Ureter (tissue), 1 donor: ENCODE measurements around the gene REG4. TPM values are rescaled to one million over a fixed set of nuclear protein-coding genes. Genes with fewer than 3 reads are reported as not detected.
"Not testable (repeated sequence)": the region's sequence is repeated elsewhere in the genome, so short reads cannot be mapped to it uniquely, and the experiment has no call there.

ENCODE experiments used
- DNase-seq: peaks from one replicate; pipeline ENCODE4 v3.0.0-alpha.2; 2020; ENCODE audit warnings: low spot score
- total RNA-seq: library from RNA; stranded (reverse); gene quantifications from one replicate; pipeline ENCODE4 v1.2.4, GENCODE V29; 2023
- donor health status: DM: yes; HTN: yes; CAD: no.

The REG4 gene
- not detected for total RNA-seq

DNA sequence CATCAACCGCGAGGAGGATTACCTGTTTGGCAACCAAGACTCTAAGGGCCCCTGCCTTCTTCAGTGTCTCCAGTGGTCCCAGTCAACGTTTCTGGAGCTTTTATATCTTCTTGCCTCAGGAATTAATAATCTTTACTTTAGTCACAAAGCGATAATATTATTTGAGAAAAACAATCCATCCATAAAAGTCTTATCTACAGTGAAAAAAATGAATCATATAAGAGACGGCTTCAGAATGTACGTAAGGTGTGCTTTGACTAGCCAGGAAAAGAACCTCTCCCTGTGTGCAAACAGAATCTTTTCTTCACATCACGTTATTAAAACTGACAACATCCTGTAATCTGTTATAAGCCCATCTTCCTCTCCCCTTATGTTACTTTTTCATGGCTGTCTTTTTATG, at the start of gene REG4:
Gene REG4 (minus strand): TSS at position 74 of the 400 bp plus-strand sequence. CDS start 2,691 bp downstream, outside the sequence.
- DNase-seq = no peak

DNA sequence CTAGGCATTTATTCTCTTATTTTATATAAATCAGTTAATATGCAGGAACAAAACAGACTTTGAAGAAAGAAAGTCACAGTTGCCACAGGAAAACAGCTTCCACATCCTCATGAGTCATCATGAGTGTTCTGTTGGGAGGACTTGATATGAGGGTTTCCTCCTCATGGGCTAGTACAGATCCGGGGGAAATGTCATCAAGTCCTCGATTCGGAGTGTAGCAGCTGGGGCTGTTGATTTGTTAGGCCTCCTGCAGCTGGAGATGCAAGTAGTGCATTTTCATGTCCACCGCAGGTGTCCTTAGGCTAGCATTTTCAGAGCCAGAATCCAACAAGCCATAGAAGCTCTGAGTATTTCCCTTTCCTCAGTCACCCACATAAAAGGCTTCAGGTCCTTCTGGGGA, 48.4 kb upstream of the REG4 start:
- DNase-seq = no peak

DNA sequence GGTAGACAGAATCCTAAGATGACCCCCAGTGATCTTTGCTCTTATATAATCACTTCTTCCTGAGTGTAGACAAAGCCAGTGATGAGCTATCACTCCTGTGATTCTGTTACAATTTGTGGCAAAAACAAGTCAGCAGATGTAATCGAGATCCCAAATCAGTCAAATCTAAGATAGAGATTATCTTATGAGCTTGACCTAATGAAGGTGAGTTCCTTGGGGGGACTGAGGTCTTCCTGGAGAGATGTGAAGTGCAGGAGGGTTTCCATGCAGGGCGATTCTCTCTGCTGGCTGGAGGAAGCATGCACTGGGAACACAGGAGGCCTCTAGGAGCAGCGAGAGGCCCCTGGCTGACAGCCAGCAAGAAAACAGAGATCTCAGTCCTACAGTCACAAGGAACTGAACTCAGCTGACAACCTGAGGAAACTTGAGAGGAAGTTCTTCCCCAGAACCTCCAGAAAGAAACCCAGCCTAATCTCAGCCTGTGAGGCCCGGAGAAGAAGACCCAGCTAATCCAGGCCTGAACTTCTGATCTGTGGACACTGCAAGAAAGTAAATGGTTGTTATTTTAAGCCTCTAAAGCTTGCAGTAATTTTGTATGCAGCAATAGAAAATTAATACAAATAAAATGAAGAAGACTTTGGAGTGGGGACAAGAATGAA, 47.4 kb upstream of the REG4 start:
- DNase-seq = not testable (repeated sequence)

DNA sequence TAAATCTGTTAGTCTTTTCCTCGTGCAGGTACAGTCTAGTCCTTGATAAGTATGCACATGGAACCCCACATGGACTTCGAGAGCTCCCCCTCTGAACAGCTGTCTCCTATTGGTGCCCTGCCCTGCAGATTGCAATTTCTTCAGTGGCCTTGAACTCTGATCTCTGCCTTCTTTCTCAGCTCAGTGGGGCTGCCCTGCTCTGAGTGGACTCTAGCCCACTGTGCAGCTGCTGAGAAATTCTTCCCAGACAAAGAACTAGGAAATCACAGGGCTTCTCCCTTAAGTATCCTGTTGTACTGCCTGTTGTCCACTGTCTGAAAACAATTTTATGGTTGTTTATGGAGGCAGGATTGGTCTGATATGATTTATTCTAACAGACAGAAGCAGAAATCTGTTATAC, 46.9 kb upstream of the REG4 start:
- DNase-seq = no peak

DNA sequence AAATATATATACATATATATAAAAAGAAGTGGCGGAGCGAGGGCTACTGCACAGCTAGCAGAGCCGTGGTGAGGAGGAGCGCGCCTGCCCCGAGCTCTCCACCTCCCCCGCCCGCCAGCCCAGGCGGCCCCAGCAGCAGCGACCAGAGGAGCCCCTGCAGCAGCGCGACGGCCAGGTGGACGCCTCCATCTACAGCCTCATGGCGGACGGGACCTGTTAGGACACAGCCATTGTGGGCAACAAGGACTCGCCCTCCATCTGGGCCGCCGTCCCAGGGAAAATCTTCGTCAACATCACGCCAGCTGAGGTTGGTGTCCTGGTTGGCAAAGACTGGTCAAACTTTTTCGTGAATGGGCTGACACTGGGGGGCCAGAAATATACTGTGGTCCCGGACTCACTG, 41.9 kb upstream of the REG4 start:
- DNase-seq = no peak

DNA sequence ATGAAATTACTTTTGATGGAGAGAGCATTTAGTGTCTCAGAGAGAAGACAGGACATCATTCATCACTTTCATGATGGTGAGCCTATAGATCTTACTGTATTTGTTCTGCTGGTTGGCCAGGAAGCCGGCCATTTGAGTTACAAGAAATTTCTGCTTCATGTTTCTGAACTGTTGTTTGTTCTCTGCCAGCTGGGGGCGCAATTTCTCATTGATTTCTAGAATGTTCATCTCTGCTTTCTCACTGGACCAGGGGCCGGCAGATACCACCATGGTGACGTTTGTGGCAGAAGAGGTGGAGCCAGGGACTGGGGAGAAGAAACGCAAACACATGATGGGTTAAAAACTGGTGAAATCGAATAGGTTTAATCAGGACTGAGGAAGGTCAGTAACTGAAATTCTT, 32.9 kb upstream of the REG4 start:
- not testable (repeated sequence) for DNase-seq

DNA sequence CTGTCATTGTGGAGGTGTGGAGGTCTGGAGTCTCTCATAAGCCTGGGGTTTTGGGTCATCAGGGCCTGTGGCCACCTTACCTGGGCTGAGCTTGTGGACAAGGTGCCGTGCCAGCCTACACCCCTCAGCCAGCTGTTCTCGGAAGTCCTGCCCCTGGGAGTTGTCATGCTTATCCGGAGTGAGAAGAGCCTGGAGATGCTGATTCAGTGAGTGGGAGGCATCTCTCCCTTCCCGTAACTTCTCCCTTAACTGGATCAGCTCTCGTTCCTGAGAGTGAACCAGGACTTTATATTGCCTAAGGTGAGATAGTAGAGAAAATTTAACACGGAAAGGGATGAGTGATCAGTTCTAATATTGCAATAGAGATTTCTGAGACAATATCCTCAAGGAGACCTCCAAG, 30.0 kb upstream of the REG4 start:
- no peak for DNase-seq

DNA sequence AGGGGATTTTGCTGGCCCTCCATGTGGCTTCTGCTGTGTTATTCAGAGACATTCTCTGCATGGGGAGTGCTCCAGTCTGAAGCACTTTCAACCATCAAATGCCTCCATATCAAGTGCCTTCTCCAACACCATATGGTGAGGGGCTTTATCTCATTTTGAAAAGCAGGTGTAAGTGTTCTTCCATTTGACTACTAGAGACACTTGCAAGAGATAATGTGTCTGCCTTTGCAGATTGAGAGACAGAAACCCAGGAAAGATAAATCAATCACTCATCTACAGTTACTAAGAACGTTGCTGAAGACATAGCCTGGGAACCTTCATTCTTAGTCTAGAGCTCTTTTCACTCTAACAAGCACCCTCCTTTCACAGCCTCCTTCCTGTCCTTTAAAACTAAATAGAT, 29.5 kb upstream of the REG4 start:
- DNase-seq = no peak

DNA sequence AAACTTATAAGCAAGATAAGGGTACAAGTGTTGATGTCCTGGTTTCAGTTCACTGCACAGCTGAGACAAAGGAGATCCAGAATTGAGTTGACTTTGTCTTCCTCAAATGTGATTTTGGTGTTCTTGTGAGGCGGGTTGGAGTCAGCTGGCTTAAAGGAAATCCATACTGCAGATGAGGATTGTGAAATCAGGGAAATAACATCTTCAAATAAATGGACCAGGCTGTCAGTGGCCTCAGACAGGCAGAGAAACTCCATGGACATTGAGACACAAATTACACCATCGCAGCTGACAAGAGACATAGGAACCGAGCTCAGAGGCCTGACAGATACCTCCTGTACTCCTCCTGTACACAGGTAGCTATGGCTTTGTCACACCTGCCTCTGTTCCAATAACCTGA, 27.0 kb upstream of the REG4 start:
- no peak for DNase-seq

DNA sequence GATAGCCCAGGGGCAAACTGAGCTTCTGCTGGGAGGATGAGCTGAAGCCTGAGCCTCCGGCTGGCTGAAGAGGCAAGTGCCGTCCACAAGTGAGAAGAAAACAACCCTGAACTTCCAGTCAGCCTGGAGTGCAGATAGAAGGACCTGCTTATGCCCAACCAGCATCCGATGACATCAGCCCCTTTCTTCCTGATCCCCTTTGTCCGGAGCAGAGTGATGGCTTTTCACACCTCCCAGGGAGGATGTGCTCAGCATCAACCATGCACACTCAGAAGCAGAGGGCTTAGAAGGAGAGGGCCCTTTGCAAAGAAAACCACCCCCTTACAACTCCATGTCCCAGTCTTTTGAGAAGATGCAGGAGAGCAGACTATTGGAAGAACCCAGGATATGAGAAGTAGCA, 23.7 kb upstream of the REG4 start:
- DNase-seq = no peak

DNA sequence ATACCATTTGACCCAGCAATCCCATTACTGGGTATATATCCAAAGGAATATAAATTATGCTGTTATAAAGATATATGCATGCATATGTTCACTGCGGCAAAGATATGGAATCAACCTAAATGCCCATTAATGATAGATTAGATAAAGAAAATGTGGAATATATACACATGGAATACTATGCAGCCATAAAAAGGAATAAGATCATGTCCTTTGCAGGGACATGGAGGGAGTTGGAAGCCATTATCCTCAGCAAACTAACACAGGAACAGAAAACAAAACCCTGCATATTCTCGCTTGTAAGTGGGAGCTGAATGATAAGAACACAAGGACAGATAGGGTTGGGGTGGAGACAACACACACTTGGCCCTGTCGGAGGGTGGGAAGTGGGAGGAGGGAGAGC, 19.8 kb upstream of the REG4 start:
- DNase-seq = no peak

DNA sequence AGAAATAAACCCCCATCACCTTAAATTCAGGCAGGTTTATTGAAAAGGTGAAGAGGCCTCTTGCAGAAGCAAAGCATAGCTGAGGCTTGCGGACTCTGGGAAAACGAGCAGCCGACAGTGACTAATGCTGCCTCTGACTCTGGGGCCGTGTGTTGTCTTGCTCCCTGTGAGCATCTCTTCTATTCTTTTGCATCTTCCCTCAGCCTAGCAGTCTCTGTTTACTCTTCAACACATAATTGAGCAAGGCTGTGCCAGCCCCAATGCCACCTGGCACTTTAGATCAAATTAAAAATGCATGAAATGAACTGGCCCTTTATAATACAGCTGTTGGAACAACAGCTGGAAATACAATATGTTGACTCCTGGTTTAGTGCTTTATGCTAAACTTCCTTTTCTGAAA, 18.4 kb upstream of the REG4 start:
- no peak for DNase-seq

DNA sequence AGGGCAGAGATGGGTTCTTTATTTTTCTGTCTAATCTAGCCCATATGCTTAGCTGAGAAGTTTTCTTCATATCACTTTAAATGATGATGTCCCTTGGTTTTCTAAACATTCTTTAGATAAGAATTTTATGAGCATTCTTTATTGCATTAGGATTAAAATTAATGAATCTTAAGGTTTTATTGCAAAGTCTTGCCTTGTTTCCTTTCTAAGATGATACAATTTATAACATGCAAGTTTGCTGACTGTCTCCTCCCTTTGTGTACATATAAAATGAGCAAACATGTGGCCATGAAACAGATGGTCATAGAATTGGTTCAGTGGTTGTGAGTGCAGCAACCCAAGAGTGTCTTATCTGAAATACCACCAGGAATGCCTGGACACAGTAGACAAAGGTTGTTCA, 17.7 kb upstream of the REG4 start:
- DNase-seq = not testable (repeated sequence)

DNA sequence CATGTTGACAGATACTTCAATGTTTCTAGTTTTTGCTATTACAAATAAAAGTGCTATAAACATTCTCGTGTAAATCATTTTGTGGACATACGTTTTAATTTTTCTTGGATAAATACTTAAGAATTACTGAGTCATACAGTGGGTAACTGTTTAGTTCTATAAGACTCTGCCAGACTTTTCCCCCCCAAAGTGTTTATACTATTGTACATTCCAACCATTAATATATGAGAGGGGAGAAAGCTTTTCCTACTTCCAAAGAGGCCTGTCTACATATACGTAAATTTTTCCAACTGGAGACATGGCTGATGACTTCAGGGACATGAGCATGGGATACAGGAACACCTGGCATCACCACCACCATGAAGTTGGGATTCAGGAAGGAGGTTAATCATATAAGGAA, 17.0 kb upstream of the REG4 start:
- DNase-seq = no peak

DNA sequence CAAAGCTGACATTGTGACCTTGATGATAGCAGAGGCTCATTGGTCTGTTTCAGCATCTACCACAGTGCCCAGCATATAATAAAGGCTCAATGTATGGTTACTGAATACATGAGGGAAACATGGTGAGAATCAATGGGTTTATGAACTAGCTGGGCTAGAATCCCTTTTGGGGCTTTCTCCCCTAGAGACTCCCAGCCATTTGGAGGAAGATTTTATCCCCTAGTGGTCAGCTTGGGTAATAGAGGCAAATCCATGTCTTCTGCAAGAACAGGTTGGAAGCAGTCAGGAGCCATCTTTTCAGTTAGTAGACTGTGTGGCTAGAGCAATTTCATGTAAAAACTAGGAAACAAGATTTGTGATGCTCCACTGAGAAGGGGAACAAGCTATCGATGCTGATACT, 15.8 kb upstream of the REG4 start:
- DNase-seq = no peak

DNA sequence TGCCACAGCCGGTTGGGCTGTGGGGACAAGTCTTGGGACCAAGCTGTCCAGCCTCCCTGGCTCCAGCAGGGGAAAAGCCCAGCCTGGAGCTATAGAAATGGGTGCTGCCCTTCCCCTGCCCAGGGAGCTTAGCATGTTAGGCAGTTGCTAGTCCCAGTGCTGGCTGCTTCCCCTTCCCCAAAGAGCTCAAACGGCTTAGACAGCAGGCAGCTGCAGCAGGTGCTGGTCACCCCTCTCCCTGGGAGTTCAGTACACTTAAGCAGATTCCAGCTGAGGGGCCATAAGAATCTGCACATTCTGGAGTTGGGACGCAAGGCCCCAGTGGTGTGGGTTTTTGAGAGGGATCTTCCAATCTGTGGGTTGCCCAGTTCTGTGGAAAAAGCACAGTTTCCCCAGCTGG, 11.1 kb upstream of the REG4 start:
- DNase-seq = no peak

DNA sequence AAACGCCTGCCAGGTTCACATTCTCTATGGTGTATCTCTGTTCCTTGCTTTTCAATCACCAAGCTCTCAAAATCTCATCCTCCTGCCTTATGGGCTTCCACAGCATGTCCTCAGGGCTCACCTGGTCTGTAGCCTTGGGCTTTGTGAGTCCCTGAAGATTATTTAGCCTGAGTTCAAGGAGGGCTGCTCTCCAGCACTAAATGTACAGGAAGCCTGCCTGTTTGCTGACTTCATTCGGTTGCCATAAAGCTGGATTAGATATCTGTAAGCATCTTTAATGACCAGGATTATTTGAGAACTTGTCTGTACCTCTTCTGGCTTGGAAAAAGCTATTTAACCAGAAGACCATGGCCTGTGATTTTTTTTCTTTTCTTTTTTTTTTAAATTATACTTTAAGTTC, 6.9 kb upstream of the REG4 start:
- DNase-seq = no peak

DNA sequence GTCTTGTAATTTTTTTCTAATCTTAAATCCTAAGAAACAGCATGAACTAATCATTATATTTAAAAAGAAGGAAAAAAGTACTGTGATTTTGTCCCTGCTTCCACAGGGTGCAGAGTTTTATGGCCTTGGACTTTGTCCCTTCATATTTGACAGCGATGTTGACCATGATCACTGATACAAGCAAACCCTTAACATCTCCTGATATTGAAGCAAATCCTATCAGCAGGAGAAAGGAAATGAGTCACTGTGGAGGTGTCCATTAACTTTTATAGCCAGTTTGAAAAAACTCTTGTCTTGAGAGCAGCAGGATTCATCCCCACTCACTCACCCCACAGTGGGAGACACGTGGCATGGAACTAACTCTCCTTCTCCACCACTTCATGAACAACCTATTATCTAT, 5.1 kb upstream of the REG4 start:
- no peak for DNase-seq

DNA sequence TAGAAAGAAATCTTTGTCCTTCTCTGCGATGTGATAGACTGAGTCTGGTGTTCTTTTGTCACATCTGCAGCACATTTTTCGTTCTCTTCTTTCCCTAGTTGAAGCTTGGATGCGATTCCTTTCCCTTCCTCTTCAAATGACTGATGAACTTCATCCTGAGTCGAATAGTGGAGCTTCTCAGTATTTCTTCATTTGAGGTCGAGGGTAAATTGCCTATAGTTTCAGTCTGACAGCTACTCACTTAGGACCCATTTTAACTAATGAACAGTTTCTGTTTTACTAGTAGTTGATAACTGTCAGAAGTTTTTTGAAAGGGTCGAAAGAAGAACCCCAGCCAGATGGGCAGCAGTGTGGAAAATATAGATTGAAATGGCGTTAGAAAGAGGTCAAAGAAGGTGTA, 4.7 kb upstream of the REG4 start:
- no peak for DNase-seq

DNA sequence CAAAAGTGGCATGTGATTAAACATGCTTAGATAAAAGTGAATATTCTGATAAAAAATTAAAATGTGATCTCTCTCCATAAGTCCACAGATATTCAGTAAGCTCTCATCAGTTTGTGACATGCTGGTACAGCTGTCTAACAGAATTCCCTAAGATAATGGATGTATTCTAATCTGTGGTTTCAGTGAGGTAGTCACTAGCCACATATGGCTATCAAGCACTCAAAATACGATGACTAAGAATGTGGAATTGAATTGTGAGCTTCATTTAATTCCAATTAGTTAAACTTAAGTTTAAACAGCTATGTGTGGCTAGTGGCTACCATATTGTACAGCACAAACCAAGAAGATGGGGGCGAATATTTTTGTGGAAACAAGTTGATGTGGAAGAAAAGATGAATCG, 4.1 kb upstream of the REG4 start:
- no peak for DNase-seq

DNA sequence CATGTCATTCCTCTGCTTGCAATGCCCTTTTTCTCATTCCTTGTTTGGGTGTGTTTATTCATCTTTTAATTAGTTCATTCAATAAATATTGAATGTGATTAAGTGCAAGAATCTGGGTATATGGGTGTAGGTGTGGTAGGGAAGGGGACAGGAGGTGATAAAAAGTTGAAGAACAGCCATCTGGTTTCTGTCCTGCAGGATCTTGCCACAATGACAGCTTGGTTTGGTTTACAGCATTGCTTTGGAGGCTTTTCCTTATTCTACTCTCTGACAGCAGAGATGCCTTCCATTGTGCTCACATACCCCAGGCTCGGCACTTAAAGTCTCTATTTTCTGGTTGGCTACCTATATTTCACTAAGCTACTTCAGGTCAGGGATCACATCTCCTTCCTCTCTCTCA, 3.0 kb upstream of the REG4 start:
- no peak for DNase-seq

DNA sequence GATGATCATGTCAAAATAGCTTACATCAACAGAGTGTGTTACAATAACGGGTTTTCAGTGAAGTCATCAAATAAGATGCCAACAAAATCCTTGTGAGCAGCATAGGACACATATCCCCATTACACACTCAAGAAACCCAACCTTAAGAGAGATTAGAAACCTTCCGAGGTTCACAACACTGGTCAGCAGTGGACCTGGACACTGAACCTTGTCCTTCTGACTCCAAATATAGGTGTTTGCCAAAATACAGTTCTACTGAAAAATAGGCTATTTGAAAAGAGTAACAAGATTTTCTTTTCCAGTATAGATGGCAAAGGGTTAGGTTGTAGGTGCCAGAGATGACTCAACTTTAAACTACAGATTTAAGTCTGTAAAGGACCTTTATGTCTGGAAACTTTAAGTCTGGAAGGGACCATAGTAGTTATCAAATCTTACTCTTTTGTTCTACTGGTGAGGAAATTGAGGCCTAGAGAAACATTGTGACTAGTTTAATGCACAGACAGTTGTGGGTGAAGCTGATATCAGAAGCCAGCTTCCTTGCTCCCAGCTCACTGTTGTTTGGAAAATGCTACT, 811 bp upstream of the REG4 start:
- no peak for DNase-seq

DNA sequence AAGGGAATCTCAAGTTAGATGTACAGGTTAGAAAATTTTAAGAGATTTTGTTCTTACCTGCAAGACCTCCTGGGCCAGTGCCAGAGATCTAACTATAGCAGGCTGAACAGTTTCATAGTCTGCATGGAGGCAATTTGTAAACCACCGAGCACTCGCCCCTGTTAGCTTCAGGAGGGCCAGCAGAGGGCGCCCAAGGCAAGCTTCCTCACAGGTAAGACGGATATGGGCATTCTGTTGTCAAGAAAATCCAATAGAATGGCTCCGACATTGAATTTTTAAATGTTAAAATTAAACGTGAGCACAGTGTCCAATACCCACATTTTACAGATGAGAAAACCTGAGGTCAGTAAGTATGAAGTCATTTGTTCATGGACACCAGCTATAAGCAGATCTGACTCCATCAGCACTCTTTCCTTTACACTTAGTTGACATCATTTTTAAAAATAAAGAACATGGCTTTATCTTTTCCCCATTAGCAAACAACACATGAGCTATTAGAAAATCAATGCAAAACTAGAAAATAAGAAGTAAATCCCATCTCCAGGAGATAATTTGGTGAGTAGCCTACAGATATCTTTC, 2.2 kb downstream of the REG4 start:
- DNase-seq = peak; percentile 78

DNA sequence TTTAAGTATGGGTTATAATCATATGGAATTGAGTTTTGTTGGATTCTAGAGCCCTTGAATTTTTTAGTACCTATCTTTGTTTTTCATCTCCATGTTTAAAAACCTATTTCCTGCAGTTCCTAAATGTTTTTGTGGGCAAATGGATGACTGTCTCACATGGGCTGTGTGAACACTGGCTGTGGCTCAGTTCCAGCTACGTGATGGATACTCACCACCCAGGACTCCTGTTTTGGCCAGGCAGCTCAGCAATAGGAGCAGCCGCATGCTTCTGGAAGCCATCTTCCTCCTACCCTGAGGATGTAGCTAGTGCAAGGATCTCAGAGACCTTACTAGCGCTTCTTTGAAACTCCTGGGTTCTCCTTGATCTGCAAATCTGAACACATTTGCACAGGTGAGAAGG, 2.8 kb downstream of the REG4 start:
- DNase-seq = no peak
